ENCODE data around the gene R3HDM2.

The R3HDM2 gene

DNA sequence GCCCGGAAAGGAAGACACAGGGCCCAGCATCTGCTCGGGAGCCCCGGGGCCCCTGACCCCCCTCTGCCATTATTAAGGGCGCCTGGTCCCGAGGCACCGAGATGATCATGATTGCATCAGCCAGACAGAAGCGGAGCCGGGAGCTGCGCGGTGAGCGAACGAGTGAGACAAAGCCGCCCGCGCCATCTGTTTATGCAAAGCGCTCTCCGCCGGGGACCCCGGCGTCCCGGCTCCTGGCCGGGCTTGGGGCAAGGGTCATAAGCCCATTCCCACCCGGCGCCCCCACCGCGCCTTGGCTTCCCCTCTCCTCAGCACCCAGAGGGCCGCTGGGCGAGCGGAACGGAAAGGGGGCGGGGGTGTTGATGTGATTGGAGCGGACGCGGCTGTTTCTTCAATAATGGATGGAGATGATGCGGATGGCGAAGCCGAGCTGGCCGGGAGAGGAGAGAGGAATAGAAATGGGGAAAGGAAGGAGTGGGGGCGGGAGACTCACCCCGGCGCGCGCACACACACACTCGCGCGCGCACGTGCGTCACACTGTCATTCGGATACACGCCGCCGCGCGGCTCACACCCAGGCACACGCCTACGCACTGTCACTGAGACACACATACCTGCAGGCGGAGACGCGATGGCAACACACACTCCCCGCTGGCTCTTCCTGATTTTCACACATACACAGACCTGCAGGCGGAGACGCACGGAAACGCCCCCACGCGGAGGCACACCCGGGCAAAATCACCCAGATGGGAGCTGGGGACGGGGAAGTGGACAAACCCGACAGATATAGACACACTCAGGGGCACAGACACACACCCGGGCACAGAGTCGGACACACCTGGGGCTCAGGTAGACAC, 190.5 kb downstream of the R3HDM2 start:
- DNase-seq = peak; percentile 82 to 89 (median 88)

DNA sequence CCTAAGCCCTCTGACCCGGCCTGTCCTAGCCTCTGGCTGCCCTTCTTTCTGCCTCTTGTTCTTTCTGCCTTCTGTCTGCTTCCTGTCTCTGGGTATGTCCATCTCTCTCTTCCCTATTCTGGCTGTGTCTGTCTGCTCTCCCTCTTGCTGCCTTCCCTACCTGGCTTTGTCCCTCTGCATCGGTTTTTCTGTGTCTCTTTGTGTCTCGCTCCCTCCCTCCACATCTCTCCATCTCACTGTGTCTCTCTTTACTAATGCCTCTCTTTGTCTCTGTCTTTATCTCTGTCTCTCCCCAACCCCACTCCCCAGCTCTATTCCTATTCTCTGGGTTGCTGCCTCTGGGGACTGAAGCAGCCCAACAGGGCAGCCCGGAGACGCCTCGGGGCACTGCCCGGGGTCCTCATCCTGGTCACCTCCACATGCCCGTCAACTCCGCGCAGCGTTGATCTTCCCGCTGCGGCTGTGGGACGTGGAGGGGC, 191.2 kb downstream of the R3HDM2 start:
- no peak for DNase-seq

DNA sequence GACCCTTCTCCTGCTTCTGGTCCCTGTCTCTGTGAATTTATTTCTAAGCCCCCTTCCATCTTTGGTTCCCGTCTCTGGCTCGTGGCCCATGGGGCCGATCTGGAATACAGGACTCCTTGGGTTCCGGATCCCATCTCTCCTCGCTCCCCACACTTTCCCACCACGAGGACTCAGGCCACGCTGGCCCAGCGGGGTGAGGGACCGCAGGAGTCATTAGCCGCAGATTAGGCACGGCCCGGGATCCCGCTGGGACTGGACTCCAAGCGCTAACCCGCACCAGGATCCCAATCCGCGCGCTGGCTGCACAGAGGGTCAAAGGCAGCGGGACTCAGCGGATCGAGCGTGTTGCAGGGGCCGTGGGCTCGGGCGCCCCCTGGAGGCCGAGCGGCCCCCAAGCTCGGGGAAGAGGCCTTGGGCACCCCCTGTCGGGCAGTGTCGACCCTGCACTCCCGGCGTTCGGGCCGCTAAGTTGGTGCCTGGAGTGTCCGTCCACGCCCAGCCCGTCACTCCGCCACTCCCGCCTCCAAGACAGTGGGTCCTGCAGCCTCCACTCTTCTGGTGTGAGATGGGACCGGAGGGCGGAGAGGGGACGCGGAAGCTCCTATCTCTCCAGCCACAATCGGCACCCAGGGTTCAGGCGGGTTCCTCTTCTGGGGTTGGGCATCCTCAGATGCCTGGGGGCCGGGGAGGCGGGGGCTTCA, 191.8 kb downstream of the R3HDM2 start:
- peak; percentile 89 to 96 (median 95) for DNase-seq

DNA sequence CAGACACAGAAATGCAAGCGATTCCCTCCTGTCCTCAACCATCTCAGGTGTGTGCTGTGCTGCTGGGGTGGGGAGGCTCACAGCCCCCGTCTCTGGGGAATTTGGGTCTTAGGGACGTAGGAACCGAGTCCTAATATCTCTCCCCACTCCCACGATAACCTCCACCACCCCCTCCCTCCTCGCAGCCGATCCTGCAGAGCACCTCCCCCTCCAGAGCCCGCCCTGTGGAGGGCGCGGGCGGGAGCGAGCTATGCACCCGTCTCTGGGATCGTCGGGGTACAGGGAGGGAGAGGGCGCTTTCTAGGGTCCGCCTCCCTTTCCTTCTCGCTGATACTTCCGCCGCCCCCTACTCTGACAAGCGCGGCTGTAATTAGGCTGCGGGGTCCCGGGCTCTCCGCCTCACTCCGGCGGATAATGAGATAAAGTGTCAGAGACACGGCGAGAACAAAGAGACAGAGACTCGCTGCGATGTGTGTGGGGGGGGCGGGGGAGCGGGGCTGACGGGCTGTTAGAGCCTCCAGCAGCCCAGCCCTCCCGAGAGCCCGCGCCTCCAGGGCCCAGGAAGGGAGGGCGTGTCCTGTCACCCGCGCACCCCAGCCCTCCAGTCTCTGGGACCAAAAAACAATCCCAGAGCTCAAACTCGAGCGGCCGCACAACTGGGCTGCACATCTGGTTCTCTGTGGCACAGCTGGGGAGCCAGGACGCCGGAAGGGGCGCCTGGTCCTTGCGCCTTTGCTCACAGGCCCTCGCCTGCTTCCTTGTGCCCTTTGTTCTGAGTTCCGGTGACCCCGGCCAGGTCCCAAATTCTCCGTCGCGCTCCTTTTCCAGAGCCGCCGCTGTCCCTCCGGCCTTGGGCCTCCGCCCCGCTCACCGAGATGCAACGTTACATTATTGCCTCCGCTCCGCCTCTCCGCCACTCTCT, 192.7 kb downstream of the R3HDM2 start:
- no peak for DNase-seq

DNA sequence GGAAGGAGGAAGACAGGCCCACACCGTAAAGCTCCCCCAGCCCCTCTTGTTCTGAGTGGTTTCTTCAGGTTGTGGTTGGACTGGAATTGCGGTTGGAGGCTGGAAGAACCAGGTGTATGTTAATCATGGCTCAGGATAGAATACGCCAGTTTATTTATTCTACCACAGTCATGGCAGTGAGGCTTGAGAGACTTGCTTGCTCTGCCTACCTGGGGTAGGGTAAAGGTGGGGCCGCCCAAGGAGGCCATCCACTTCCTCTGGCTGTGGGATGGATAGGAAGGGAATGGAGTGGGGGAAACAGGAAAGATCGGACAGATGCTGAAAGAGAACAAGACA, 193.3 kb downstream of the R3HDM2 start:
- DNase-seq = no peak

DNA sequence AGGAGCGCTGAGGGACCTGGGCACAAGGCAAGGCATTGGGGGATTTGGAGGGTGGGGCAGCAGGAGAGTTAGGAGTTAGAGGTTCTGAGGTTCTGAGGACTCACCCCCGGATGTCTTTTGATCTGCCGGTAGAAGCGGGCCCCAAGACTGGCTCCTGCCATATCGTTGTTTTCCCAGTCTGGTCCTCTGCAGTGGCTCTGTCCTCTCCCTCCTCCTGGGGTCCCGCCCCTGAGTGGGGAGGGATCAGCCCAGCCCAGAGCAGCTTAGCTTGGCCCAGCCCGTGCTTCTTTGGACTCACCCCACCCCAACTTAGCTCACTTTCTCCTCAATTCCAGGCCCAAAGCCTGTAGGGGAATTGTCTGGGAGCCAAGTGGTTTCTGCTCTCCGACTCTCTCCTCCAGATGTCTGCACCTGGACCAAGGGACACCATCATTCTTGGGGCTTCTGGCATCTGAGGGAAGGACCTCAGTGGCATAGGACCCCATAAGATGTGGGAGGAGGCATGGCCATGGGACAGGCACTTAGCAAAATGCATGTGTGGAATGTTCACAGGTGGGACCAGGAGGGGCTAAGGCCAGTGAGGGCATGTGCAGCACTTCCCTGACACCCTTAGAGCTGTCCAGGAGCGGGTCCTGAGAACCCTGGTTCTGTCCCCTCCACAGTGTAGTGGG, 193.8 kb downstream of the R3HDM2 start:
- no peak for DNase-seq

DNA sequence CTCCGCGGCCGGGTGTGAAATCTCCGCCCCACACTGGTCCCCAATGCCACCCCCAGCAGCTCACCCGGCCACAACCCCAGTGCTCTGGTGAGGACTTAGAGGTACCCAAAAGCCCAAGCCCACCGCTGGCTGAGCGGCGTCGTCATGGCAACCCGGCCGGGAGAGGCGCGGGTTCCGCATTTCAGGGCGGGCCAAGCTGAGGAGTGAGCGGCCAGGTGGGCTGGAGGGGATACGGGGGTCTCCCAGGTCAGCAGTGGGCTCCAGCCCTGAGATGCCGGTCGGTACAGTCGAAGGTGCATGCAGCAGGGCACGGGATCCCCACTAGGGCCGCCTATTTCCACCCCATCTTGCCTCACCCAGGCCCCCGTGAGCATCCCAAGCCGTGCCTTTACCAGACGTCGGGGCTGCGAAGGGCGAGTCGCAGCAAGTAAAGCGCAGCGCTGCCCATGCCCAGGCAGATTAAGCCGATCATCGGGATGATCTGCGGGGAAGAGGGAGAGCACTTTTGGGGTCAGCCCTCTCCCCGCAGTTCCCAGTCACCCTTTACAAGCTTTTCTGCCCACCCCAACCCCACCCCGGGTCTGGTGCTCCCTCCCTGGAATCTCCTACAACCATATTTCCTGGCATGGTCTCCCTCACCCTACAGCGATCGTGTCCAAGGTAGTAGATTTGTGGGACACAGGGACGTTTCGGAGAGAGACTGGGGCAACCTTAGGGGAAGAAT, 194.5 kb downstream of the R3HDM2 start:
- DNase-seq = no peak

DNA sequence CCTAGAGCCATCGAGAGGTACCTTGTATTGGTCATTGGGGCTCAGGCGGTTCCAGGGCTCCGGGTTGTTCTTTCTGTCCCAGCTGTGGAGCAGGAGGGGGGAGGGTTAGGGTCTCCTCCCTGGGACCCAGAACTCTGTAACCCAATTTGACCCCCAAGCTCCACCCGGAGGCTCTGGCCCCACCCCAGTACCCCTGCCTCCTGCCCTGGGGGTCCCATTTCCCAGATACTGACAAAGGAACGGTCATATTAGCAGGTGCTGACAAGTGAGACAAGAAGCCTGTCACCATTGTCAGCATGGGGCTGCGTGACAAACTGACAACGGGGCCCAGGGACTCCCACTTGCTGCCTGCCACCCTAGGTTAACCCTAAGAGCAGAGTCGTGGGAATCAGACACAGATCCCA, 195.1 kb downstream of the R3HDM2 start:
- no peak for DNase-seq

DNA sequence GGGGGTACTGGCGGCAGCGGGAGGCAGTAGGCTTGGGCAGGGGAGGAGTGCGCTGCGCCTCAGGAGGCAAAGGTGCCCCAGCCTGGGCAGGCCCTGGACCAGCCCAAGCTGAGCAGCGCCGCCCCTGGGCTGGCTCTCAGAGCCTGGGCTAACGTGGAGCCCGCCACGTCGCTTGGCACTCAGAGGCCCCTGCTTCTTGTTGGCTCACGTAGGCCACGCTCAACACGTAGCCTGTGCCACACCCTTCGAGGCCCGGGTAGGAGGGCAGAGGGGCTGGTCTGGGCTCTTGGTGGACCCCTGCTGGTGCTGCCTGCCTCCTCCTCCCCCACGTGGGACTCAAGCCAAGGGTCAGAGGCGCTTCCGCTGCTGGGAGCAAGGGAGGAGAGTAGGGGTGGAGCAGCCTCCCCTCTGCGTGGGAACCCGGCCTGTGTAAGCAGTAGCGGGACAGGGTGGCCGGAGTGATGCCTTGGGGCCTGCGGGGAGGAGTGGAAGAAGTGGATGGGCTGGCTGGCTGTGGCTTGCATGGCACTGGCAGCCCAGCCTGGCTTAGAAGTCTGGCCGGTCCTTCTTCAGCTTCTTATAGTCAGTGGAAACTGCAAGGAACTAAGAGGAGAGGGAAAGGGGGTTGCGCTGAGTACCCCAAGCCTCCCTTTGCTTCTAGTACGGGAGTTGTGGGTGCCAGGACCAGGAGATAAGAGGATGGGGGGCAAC, 195.7 kb downstream of the R3HDM2 start:
- DNase-seq = no peak

DNA sequence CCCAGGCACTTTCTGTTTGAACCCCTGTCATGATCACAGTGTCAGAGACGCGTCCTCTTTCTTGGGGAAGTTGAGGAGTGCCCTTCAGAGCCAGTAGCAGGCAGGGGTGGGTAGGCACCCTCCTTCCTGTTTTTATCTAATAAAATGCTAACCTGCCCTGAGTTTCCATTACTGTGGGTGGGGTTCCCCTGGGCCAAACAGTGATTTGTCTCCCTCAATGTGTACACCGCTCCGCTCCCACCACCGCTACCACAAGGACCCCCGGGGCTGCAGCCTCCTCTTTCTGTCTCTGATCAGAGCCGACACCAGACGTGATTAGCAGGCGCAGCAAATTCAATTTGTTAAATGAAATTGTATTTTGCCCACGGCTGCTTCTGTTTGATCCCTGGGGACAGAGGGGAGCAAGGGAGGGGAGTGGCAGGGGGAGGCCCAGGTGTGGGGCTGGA, 196.2 kb downstream of the R3HDM2 start:
- peak; percentile 68 to 80 (median 80) for DNase-seq

DNA sequence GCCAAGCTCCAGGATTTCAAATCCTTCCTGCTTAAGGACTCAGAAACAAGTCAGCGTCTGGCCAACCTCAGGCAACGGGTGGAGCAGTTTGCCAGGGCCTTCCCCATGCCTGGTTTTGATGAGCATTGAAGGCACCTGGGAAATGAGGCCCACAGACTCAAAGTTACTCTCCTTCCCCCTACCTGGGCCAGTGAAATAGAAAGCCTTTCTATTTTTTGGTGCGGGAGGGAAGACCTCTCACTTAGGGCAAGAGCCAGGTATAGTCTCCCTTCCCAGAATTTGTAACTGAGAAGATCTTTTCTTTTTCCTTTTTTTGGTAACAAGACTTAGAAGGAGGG, 196.6 kb downstream of the R3HDM2 start:
- no peak for DNase-seq

DNA sequence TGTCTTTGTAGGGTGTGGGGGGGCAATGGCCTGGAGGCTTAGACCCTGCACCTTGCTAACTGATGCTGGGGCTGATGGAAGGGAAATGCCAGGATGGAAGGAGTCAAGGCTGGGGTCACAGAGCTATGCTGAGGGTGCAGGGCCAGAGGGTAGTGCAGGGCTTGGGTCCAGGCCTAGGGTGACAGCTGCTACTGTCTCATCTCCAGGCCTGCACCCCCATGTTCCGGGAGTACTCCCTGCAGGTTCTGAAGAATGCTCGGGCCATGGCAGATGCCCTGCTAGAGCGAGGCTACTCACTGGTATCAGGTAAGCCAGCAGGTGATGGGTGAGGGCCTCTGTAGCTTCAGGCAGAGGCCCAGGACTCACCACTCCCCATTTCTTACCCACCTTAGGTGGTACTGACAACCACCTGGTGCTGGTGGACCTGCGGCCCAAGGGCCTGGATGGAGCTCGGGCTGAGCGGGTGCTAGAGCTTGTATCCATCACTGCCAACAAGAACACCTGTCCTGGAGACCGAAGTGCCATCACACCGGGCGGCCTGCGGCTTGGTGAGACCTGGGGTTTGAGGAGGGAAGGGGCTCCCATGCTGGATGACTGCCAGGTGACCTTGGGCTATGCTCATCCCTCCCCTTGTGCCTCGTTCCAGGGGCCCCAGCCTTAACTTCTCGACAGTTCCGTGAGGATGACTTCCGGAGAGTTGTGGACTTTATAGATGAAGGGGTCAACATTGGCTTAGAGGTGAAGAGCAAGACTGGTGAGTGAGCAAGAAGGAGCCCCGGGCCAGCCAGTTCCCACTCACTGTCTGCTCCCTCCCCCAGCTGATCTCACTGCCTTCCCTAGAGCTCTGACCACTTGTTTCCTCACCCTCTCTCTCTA, 197.2 kb downstream of the R3HDM2 start:
- DNase-seq = peak; percentile 58 to 81 (median 80)

DNA sequence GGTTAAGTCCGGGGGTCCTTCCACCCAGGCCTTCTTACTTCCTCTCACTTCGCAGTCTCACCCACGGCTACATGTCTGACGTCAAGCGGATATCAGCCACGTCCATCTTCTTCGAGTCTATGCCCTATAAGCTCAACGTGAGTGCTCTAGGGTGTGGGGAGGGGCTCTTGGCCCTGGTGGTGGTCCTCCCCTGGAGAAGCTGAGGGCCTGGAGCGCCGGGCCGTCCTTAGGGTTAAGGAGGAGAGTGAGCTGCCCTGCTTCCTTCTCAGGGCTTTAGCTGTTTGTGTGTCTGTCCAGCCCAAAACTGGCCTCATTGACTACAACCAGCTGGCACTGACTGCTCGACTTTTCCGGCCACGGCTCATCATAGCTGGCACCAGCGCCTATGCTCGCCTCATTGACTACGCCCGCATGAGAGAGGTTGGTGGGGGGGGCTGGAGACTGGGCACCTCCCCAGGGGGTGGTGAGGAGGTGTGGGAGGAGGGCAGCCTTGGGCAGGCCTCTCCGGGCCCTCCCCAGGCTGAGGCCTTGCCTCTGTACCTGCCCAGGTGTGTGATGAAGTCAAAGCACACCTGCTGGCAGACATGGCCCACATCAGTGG, 198.6 kb downstream of the R3HDM2 start:
- DNase-seq = no peak

DNA sequence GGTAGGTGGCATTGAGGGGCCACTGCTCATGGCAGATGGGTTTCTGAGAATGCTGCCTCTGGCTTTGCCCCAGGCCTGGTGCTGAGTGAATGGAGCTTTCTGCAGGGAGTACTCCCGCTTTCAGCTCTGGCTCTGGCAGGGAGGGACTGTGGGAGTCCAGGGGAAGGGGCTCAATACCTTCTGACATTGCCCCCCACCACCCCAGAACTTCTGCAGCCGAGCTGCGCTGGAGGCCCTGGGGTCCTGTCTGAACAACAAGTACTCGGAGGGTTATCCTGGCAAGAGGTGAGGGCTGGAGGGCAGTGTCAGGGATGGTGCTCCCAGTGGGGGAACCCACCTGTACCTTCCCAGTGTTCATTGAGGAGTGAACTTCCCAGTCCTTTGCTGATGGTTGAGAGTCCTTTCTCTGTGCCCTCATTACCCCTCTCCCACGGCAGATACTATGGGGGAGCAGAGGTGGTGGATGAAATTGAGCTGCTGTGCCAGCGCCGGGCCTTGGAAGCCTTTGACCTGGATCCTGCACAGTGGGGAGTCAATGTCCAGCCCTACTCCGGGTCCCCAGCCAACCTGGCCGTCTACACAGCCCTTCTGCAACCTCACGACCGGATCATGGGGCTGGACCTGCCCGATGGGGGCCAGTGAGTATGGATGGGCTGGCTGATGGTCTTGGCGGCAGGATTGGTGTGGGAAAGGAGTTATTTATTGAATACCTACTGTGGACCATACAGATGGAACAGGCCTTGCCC, 199.4 kb downstream of the R3HDM2 start:
- DNase-seq = no peak

DNA sequence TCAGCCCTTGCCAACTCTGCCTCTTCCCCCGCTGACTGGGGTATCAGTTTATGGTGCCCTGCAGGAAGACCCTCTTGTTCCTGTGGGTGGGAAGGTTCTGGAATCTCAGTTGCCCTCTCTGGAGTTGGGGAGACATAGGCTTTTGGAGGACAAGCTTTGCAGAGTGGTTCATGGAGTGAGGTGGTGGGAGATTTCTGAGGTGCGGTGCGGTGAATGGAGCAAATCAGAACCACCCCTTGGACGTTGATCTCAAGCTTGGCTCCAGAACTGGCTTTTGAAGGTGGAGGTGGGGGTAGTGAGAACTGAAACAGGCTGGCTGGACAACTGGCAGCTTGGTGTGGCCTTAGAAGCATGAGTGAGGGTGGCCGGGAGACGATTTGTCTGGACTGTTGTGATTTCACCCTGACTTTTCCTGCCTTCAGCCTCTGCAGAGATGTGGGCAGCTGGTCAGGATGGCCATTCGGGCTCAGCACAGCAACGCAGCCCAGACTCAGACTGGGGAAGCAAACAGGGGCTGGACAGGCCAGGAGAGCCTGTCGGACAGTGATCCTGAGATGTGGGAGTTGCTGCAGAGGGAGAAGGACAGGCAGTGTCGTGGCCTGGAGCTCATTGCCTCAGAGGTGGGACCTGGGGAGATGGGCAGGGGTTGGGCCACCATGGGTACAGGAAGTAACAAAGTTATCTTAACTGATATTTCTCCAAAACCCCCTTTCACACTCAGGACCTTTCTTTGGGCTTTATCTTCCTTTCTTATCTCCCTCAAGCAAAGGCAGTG, 200.3 kb downstream of the R3HDM2 start:
- peak in 1 of 4 experiments; percentile 6 for DNase-seq

DNA sequence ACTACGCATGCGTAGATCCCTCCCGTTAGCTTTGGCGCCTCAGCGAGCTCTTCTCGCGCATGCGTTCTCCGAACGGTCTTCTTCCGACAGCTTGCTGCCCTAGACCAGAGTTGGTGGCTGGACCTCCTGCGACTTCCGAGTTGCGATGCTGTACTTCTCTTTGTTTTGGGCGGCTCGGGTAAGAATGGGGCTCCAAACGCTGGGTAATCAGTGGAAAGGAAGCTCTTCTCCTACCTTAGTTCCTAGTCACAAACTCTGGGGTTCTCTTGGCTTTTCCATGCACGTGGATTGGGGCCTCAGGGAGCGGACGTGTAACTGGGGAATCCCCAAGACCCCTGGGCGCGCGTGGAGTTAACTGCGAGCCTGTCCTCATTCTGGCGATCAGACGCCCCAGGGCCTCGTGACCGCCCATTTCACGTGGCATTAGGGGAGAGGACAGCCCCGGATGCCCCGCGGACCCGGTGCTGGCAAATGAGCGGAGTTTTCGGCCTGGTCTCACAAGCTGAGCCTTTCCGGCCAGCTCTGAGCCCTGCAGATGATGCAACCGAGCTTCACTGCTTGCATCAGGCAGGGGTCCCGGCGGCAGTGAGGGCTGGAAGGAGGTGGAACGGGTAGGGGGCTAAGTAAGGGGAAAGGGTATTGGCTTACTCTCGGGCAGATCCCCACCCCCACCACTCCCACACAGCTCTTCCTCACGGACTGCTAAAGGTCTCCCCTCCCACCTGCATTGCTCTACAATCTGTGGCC, 201.0 kb downstream of the R3HDM2 start, which contains the start of gene SHMT2:
TSS of gene SHMT2 (plus strand) at position 78 of the 747 bp plus-strand sequence. CDS start at position 146, 68 bp downstream.
- DNase-seq = peak; percentile 97 to 99 (median 98)
